ENCODE results near the gene CAPN14. TPM values are rescaled to one million over a fixed set of nuclear protein-coding genes. Genes with fewer than 3 reads are reported as not detected.

CAPN14 gene
- polyA plus RNA-seq, 1 of the 3 experiments (the other 2 are of a cell fraction), result 0.08 TPM

DNA sequence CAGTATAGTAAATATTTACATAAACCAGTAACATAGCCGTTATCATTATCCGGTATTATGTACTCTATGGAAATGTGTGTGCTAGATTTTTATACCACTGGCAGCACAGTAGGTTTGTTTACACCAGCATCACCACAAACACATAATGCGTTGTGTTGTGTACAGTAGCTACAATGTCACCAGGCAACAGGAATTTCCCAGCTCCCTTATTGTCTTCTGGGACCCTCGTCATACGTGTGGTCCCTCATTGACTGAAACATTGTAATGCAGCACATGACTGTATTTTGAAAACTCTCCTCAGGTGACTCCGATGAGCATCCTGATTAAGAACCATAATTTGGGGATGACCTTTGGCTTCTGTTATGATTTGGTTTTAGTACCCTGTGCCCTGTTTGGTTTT lies 47.9 kb upstream of the CAPN14 start (continued):
- TF ChIP-seq, protein P1, sequence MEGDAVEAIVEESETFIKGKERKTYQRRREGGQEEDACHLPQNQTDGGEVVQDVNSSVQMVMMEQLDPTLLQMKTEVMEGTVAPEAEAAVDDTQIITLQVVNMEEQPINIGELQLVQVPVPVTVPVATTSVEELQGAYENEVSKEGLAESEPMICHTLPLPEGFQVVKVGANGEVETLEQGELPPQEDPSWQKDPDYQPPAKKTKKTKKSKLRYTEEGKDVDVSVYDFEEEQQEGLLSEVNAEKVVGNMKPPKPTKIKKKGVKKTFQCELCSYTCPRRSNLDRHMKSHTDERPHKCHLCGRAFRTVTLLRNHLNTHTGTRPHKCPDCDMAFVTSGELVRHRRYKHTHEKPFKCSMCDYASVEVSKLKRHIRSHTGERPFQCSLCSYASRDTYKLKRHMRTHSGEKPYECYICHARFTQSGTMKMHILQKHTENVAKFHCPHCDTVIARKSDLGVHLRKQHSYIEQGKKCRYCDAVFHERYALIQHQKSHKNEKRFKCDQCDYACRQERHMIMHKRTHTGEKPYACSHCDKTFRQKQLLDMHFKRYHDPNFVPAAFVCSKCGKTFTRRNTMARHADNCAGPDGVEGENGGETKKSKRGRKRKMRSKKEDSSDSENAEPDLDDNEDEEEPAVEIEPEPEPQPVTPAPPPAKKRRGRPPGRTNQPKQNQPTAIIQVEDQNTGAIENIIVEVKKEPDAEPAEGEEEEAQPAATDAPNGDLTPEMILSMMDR (IDR thresholded peaks at IDR 0.05), result no peak
- TF ChIP-seq TCF12 (IDR thresholded peaks at IDR 0.05) (no peak), GABPA (IDR thresholded peaks at IDR 0.05; ENCODE audit: low read depth) (no peak), NRF1 (IDR thresholded peaks at IDR 0.05; ENCODE audit: low read depth, low read length) (no peak), SIN3A (IDR thresholded peaks at IDR 0.05; ENCODE audit: borderline replicate concordance, low read depth, low read length) (no peak), FOXJ3 (CRISPR knock-in tag; IDR thresholded peaks at IDR 0.05) (no peak), JUND (IDR thresholded peaks at IDR 0.05) (no peak), GATA2 (CRISPR knock-in tag; IDR thresholded peaks at IDR 0.05) (no peak)
- TF ChIP-seq, protein P2, sequence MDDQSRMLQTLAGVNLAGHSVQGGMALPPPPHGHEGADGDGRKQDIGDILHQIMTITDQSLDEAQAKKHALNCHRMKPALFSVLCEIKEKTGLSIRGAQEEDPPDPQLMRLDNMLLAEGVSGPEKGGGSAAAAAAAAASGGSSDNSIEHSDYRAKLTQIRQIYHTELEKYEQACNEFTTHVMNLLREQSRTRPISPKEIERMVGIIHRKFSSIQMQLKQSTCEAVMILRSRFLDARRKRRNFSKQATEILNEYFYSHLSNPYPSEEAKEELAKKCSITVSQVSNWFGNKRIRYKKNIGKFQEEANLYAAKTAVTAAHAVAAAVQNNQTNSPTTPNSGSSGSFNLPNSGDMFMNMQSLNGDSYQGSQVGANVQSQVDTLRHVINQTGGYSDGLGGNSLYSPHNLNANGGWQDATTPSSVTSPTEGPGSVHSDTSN (IDR thresholded peaks at IDR 0.05), result no peak

DNA sequence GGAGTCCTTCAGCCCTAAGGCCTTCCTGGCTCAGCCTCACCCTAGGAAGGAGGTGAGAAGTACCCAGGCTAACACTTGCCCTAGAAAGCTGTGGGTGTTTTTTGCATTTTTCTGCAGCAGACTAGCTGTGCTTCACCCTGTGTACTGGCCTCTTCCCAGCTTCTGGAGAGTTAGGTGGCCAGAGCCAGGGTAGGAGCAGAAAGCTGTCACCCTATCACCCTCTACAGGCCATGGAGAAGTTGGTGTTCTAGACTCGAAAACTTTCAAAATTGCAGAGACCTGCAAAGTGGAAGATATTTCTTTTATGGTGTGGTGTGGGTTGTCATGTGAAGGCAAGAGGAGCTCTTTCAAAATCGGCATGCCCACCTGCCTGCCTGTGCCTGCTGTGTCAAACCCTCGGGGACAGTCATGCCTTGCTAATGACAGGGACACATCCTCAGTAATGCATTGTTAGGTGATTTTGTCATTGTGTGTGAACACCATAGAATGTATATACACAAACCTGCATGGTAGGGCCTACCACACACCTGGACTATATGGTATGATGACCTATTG lies 46.4 kb upstream of the CAPN14 start:
- Histone ChIP-seq H3K4me3 (ENCODE audit: low read depth in 2 of 2, low read length in 1 of 2) (no peak overlapping the region), H3K27me3 (ENCODE audit: insufficient read depth) (no peaks in the 10 kb centered on the region), H3K27ac (ENCODE audit: low read depth in 2 of 2, low read length in 1 of 2) (no peak overlapping the region), H3K36me3 (replicated peaks in 1 of 2; ENCODE audit: control insufficient read depth in 1 of 2, insufficient read depth in 2 of 2, low read length in 1 of 2) (peaks cover 20 to 68% of the 10 kb centered on the region in 2 experiments), H3K9me3 (no peaks in the 10 kb centered on the region), H3K9me2 (no peaks in the 10 kb centered on the region), H3K9ac (no peak overlapping the region), H4K20me1 (ENCODE audit: insufficient read depth) (no peaks in the 10 kb centered on the region), H2AFZ (ENCODE audit: low read depth) (no peak overlapping the region), H3F3A (replicated peaks; ENCODE audit: insufficient read depth) (no peaks in the 10 kb centered on the region), H3K4me1 (ENCODE audit: control insufficient read depth in 1 of 2, insufficient read depth in 2 of 2, low read depth in 1 of 2, low read length in 1 of 2) (no peaks in the 10 kb centered on the region), H3K79me2 (ENCODE audit: insufficient read depth) (no peaks in the 10 kb centered on the region), H3K4me2 (no peak overlapping the region)
- no peak for DNase-seq
- 85% methylated on average over 3 of the region's 3 CpGs for WGBS (ENCODE audit: low lambda C conversion rate)
- ChIA-PET CTCF (interaction anchor here (1.3 to 2.1 kb wide), 4 partner anchors 28 to 549 kb away, joined by 3 to 7 read pairs (median 6); partner anchors contain the start of gene EHD3), POLR2A (no interaction called here)
- TF ChIP-seq ELF1 (IDR thresholded peaks at IDR 0.05), result no peak
- TF ChIP-seq, protein P3, sequence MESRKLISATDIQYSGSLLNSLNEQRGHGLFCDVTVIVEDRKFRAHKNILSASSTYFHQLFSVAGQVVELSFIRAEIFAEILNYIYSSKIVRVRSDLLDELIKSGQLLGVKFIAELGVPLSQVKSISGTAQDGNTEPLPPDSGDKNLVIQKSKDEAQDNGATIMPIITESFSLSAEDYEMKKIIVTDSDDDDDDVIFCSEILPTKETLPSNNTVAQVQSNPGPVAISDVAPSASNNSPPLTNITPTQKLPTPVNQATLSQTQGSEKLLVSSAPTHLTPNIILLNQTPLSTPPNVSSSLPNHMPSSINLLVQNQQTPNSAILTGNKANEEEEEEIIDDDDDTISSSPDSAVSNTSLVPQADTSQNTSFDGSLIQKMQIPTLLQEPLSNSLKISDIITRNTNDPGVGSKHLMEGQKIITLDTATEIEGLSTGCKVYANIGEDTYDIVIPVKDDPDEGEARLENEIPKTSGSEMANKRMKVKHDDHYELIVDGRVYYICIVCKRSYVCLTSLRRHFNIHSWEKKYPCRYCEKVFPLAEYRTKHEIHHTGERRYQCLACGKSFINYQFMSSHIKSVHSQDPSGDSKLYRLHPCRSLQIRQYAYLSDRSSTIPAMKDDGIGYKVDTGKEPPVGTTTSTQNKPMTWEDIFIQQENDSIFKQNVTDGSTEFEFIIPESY (IDR thresholded peaks at IDR 0.05; ENCODE audit: borderline replicate concordance, low read depth), result no peak
- no peak for TF ChIP-seq FOXJ3 (CRISPR knock-in tag; IDR thresholded peaks at IDR 0.05)
- no peak for TF ChIP-seq CHD2 (IDR thresholded peaks at IDR 0.05; ENCODE audit: low read length, partially characterized antibody)
- TF ChIP-seq NRF1 (IDR thresholded peaks at IDR 0.05; ENCODE audit: low read depth, low read length), result no peak
- no peak for TF ChIP-seq SMC3 (IDR thresholded peaks at IDR 0.05; ENCODE audit: low read depth, low read length)
- no peak for TF ChIP-seq SIN3A (IDR thresholded peaks at IDR 0.05; ENCODE audit: borderline replicate concordance, low read depth, low read length)
- TF ChIP-seq TCF12 (IDR thresholded peaks at IDR 0.05), result no peak
